NCI-H1930 (cell line): ENCODE results near the gene MIX23.

Experiments
- DNase-seq, 2 experiments: peaks; one replicate each; lab custom pipeline; 2025; lab: John Stamatoyannopoulos, UW

MIX23 gene

GRCh38 chr3:122351612-122352011 is 31.4 kb downstream of the MIX23 start:
- DNase-seq = no peak

GRCh38 chr3:122350814-122351418 is 32.1 kb downstream of the MIX23 start:
- DNase-seq = no peak

DNA sequence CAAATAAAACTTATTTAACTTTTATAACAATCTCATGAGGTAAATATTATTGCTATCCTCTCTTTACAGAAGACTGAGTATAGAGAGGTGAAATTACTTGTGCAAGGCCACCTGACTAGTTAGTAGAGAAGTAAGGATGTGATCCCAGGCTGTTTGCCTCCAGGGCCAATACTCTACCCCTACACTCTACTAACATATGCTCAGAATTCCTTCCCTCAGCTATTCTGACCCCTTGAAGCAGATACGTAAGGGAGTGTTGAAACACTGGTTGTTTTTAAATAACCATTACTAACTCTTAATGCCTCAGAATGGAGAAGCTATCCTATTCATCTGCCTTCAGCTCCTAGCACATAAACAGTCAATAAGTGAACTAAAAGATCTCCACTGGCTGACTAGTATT is 33.9 kb downstream of the MIX23 start:
- no peak for DNase-seq

DNA sequence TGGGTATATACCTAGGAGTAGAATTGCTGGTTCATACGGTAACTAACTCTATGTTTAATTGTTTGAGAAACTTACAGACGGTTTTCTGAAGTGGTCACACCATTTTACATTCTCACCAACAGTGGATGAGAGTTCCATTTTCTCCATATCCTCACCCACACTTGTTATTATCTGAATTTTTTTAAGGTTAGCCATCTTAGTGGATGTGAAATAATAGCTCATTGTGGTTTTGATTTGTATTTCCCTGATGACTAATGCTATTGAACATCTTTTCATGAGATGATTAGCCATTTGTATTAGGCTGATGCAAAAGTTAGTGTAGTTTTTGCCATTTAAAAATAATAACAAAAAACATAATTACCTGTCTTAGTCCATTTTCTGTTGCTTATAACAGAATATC is 39.4 kb downstream of the MIX23 start:
- no peak for DNase-seq

- DNase-seq = no peak
These were observed 40.2 kb downstream of the MIX23 start for GRCh38 chr3:122342803-122343202.

GRCh38 chr3:122332551-122332950 is 50.5 kb downstream of the MIX23 start:
- no peak for DNase-seq

- no peak for DNase-seq
These were observed 51.1 kb downstream of the MIX23 start for GRCh38 chr3:122331886-122332285.

DNA sequence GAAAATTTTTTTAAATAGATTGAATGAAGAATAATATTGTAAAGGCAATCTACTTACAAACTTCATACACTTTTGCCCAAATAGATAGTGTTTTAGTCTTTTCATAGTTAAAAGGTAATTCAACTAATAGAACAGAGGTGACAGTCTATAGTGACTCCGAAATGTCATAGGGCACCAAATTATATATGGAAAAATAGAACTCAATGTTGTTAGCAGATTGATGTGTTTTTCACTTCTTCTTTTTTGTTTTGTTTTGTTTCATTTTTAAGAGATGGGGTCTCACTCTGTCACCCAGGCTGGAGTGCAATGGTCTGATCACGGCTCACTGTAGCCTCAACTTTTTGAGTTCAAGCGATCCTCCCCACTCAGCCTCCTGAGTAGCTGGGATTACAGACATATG is 57.3 kb downstream of the MIX23 start:
- DNase-seq = no peak

GRCh38 chr3:122324871-122325323 is 58.1 kb downstream of the MIX23 start, which contains the start of gene CSTA:
CSTA (plus strand) TSS chr3:122325248; CDS start chr3:122325293, 45 bp downstream.
- no peak for DNase-seq

DNA sequence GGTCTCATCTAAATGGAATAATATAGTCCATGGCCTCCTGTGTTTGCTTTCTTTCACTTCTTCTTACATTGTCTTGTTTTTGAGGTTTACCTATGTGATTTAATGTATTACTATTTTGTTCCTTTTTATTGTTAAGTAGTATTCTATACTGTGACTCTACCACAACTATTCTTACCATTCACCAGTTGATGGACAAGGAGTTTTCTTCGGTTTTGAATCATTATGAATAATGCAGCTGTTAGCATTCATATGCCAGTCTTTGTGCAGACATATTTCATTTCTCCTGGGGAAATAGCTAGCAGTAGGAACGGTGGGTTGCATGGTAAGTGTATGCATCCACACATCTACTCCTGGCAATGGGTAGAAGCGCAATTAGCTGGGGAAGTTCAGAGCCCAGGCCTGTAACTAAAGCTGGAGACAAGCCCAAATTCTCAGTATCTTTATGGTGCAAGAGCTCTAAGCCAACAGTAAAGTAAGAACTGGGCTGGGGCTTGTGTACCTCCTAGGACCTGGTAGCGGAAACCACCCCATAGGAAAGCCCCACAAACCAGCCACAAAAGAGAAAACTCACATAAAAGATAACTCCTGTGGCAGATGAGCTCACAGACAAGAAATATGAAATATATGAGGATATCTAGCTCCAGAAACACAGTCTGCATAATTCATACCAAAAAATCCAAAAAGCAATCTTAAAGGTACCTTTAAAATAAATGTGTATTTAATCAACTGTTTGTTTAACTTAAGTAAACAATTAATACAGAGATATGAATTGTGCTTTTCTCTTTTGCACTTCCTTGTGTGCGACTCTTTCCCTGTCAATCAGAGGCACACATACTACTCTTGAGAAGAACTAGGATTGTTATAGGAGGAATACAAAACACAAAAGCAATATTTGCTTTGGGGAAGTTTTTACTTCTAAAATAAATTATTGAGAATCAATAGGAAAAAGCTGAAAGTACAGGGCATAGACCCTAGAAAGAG is 60.6 kb downstream of the MIX23 start:
- no peak for DNase-seq

DNA sequence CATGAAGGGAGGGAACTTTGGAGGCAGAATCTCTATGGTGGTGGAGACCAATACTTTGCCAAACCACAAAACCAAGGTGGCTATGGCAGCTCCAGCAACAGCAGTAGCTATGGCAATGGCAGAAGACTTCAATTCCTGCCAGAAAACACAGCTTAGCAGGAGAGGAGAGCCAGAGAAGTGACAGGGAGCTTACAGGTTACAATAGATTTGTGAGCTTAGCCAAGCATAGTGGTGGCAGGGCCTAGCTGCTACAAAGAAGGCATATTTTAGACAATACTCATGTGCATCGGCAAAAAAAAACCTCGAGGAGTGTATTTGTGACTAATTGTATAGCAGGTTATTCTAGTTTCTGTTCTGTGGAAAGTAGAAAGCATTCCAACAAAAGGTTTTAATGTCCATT is 64.4 kb downstream of the MIX23 start:
- DNase-seq = no peak

DNA sequence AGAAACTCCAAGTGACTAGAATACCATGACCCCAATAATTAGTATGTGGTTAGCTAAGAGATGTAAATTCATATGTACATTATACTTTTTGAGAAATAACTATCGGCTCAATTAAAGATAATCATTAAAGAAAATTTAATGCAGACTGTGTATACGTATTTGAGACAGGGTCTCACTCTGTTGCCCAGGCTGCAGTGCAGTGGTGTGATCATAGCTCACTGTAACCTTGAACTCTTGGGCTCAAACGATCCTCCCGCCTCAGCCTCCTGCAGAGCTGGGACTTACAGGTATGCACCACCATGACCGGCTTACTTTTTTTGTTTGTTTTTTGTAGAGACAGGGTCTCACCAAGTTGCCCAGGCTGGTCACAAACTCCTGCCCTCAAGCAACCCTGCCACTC is 66.7 kb downstream of the MIX23 start:
- no peak for DNase-seq

DNA sequence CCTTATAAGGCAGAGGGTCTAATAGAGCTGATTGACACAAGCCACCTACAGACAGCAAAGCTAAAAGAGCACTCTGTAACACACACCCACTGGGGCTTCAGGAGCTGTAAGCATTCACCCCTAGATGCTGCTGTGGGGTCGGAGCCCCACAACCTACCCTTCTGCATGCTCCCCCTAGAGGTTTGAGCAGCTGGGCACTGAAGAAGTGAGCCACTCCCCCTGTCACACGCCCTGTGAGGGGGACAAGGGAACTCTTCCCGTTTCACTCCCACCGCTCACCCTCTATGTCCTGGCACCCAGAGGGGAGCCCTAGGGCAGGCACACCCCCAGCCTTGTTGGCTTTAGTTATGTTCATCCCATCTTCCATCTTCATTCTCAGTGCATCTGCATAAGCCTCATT is 67.4 kb downstream of the MIX23 start:
- DNase-seq = no peak

GRCh38 chr3:122314228-122314876 is 68.7 kb downstream of the MIX23 start:
- DNase-seq = no peak

- DNase-seq = no peak
These were observed 69.8 kb downstream of the MIX23 start for GRCh38 chr3:122313281-122313680.

DNA sequence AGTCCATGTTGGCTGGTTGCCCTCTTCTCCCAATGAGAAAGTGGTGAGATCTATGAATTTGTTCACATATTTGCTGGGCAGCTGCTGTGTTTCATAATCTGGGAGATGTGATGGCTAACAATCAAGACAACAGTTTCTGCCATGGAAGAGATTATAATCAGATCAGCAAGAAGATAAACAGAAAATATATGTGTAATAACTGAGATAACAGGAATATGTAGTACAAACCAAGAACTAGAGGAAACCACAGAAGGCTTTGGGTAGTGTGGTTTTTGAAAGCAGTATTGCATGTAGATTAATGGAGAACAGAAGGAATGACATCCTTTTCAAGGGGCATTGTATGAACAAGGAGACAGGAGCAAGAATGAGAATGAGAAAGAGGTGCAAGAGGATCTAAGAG is 70.2 kb downstream of the MIX23 start:
- DNase-seq = no peak

DNA sequence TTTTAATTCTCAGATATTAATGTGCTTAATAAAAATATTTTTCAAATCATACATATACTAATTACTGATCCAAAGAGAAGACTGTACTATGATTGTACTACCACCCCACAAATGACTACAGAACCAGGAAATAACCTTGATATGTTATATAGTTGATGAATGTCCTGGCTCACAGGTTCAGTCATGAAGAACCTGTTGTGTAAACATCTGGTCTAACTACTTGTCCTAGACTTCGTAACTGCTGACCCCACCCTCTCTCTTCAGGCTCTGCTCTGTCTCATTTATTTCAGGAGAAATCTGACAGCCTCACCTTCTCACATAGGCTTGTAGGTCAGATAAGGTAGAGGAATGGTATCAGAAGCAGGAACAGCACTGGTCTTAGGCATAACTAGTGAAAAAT is 72.7 kb downstream of the MIX23 start:
- no peak for DNase-seq
